Activated CD8-positive, alpha-beta memory T cell treated with anti-CD3 and anti-CD28 coated beads, Interleukin-2, amount 50 U/mL, for 24 hours (primary cell): Measurements from ENCODE around the gene CDK8.
"Not testable (repeated sequence)": the region's sequence is repeated elsewhere in the genome, so short reads cannot be mapped to it uniquely, and the experiment has no call there.

ENCODE experiments used
- DNase-seq: peaks from one replicate; pipeline ENCODE4 v3.0.0-alpha.2; 2020; ENCODE audit errors: extremely low read depth

The CDK8 gene

DNA sequence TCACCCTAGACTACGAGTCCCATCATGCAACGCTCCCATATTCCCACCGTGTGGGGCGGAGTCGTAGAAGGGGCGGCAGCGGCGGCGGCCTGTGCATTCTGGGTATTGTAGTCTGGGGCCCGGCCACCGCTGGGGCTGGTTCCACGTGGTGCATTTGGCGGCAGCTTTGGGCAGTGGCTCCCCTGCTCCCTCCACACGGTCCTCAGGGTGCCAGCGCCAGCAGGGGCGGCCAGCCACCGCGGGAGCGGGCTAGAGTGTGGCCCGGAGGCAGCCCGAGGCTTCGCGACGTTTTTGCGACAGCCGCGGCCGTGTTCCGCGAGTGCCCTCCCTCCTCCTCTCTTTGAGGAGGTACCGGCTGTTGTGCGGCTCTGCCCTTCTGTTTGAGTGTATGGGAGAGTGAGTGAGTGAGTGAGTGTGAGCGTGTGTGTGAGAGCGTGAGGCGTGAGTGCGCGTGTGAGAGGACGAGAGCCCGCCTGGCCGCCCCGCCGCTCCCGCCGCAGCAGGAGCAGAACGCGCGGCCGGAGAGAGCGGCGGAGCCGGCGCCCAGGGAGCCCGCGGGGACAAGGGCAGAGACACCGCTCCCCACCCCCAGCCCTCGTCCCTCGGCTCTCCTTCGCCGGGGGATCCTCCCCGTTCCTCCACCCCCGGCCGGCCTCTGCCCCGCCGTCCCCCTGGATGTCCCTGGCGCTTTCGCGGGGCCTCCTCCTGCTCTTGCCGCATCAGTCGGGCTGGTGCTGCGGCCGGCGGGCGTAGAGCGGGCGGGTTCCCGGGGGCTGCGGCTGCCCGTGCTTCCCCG lies at the start of gene CDK8:
CDK8 (plus strand) TSS at position 343 of the 796 bp plus-strand sequence. CDS start 513 bp downstream, outside the sequence.
- DNase-seq = peak; percentile 71

DNA sequence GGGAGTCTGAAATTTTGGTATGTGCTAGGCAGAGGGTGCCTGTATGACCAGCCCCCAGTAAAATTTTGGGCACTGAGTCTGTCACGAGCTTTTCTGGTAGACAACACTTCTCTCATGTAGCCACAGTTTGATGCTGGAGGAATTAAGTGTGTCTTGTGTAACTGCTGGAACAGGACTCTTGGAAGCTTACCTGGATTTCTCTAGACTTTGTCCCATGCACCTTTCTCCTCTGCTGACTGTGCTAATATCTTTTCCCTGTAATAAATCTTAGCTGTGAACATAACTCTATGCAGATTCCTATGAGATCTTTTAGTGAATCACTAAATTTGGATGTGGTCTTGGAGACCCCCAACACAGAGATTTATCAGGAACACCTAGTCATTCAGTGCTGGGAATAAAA lies 45.6 kb upstream of the CDK8 start:
- no peak for DNase-seq

GRCh38 chr13:26213345-26213744 lies 40.6 kb upstream of the CDK8 start:
- no peak for DNase-seq

- no peak for DNase-seq
Observed at GRCh38 chr13:26213982-26214381, 39.9 kb upstream of the CDK8 start.

- no peak for DNase-seq
Observed at GRCh38 chr13:26216042-26216441, 37.9 kb upstream of the CDK8 start.

DNA sequence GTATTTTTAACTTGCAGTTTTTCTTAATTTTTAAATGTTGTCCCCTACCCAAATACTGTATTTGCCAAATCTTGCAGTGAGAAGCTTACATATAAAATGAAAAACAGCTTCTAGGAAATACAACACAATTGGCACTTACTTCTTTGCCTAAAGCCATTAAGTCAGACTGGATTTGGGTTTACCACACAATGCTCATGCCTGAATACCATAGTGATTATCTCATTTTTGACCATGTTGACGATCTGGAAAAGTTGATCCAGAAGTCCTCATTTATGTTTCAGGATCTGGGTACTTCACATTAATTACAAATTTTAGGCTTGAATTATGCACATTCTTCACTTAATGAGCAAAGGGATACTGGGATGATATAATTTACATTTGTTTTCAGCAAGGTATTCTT lies 34.2 kb upstream of the CDK8 start:
- no peak for DNase-seq

DNA sequence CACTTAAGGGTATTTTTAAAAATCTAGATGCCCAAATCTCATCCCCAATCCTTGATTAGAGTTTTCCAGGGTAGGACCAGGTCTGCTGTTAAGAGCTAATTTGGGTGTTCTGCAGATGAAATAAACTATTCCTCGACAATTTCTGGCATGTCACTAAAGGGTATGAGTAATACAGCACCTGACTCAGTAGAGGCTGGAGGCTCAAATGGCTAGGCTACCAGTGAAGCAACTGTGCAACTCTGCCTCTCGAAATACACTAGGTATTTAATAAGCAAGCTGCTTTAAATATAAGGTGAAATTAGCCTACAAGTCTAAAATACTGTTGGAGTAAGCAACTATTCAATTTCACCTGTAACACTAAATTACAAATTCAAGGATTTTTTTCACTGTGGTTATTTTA lies 33.4 kb upstream of the CDK8 start:
- no peak for DNase-seq

- no peak for DNase-seq
Observed at GRCh38 chr13:26221399-26221720, 32.6 kb upstream of the CDK8 start.

DNA sequence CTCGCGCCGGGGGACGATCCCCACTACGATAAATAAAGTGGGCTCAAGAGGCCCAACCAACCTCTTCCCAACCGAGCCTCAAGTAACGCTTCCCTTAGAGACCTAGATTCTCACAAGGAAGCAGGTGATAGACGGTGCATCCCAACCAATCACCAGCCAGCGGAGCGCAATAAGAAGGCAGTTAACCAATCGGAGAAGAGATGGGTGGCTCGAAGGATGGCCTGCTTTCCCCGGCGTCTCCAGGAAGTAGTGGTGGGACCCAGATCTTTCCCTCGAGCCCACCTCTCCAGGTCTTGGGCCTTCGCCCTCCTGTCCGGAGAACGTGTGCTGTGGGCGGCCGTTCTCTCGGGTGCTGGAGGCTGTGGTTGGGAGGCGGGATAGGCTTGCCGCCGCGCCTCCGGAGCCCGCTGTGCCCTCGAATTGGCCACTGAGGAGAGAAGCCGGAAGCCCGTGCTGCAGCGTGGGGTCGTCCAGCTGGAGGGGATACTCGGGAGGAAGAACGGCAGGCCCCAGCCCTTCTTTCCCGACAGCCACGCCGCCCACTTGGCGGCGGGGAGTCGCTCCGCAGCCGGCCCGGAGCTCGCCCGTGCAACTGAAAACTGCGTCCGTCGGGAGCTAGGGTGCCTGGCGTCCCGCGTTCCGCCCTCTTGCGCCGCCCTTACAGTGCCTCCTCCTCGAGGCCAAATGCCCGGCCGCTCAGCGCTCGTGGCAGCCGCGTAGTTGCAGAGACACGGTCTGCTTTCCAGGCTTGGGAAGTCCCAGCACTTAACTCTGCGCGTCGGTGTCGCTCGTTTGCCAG lies 32.0 kb upstream of the CDK8 start, which contains the start of gene RNF6:
RNF6 (minus strand) TSS at position 594 of the 799 bp plus-strand sequence. CDS start 2,665 bp downstream, outside the sequence.
- peak; percentile 80 for DNase-seq

- no peak for DNase-seq
Observed at GRCh38 chr13:26222520-26223046, 31.3 kb upstream of the CDK8 start.

- no peak for DNase-seq
Observed at GRCh38 chr13:26225896-26226617, 27.9 kb upstream of the CDK8 start.

- no peak for DNase-seq
Observed at GRCh38 chr13:26227166-26227971, 26.6 kb upstream of the CDK8 start.

DNA sequence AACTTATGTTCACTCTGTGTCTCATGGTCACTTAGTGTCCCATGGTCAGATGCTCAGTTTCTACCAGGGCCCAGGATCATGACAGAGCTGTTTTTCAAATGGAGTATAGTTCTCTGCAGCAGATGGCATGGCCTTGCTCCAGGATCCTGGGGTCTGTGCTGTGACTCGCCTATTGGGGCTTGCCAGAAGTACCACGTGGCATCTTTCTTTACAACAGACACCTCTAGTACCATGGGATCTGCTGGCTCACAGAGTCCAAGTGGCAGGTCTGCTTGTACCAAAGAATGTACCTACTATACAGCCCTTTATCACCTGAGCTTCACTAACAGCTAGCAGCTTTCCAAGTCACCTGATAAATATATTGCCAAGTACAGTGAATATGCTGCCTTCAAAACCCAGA lies 25.8 kb upstream of the CDK8 start:
- no peak for DNase-seq

GRCh38 chr13:26229080-26229615 lies 24.8 kb upstream of the CDK8 start:
- no peak for DNase-seq

- DNase-seq = no peak
Observed at GRCh38 chr13:26230703-26231102, 23.2 kb upstream of the CDK8 start.

DNA sequence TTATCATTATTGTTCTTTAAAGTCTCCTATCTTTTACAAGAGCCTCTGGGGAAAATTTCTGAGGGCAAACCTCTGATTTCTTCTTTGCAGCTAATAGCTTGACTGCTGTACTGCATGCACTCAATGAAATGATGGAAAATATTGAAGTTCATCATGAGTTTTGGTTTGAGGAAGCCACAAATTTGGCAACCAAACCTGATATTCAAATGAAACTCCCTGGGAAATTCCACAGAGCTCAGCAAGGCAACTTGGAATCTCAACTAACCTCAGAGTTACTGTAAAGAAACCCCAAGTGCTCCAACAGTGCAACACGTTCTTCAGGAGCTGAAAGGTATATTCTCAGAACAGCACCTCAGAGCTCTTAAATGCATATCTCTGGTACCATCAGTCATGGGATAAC lies 17.6 kb upstream of the CDK8 start:
- no peak for DNase-seq

DNA sequence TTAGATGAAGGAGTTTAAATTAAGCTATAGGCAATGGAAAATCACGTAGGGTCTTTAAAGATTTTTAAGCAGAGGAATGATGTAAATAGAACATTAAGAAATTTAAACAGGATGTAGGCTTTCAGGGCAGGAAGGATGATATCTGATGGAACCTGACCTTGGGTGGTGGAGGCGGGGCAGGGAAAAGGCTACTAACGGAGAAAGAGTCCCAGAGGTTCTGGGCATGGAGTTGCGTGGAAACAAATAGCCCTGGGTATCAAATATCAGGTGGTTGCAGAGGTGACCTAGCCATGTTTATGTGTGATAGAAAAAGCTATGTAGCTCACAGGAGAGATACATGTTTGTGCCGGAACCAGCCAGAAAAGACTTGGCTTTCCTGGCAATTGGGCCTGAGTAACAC lies 7.8 kb upstream of the CDK8 start:
- DNase-seq = no peak

DNA sequence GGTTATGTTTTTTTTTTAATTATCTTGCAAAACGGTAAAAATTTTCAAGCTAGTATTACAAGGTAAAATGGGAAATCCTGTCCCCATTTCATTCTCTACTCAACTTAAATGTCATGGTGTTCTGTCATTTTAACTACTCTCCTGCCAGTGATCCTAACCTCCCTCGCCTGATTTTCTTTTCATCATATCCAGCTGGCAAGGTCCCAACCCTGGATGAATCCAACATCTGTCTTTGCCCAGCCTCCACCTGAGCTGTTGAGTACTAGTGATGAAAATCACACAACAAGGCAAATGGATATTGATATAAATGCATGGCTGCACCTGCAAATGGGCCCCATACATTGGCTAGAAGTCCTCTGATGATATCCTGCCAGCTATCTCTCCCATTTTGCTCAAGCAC lies 6.9 kb upstream of the CDK8 start:
- no peak for DNase-seq

DNA sequence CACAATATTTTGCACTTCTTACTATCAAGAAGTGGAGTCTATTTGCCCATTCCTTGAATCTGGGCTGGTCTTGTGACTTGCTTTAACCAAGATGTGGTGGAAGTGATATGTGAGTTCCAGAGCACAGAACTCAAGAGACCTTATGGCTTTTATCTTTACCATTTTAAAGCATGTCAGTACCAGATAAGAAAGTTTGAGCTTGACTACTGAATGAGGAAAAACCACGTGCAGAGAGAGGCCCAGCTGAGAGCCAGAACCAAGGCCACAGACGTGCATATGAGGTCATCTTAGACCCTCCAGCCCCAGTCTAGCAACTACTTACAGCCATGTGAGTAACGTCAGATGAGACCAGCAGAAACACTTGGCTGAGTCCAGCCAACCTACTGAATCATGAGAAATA lies 6.3 kb upstream of the CDK8 start:
- no peak for DNase-seq

GRCh38 chr13:26249551-26249950 lies 4.4 kb upstream of the CDK8 start:
- no peak for DNase-seq

- DNase-seq = not testable (repeated sequence)
Observed at GRCh38 chr13:26252006-26252405, 1.9 kb upstream of the CDK8 start.
